Trophoblast cell (in vitro differentiated cells and primary cell): Measurements from ENCODE around the gene DLG2.
A peak's percentile ranks its signal among the peaks of the same experiment; 100 is the strongest.

Experiments used
- DNase-seq, 2 donors: peaks; one replicate each; pipeline ENCODE4 v3.0.0-alpha.2; 2016
- H2AFZ ChIP-seq: 2 replicates; pipeline ENCODE4 v1.6.1; 2013; ENCODE audit warnings: low read length, moderate library complexity, mild to moderate bottlenecking; ENCODE audit not compliant: insufficient read depth, poor library complexity
- H2AK5ac ChIP-seq: 2 replicates; pipeline ENCODE4 v1.6.1; 2013; ENCODE audit warnings: mild to moderate bottlenecking, low read length
- H2BK120ac ChIP-seq: 2 replicates; pipeline ENCODE4 v1.6.1; 2013; ENCODE audit warnings: low read length, mild to moderate bottlenecking, moderate library complexity; ENCODE audit not compliant: insufficient read depth, poor library complexity
- H2BK12ac ChIP-seq: 2 replicates; pipeline ENCODE4 v1.6.1; 2013; ENCODE audit warnings: mild to moderate bottlenecking, low read length, moderate library complexity
- H2BK5ac ChIP-seq: 2 replicates; pipeline ENCODE4 v1.6.1; 2013; ENCODE audit warnings: low read length, low read depth, moderate library complexity, mild to moderate bottlenecking; ENCODE audit not compliant: poor library complexity
- H3K14ac ChIP-seq: 2 replicates; pipeline ENCODE4 v1.6.1; 2013; ENCODE audit warnings: mild to moderate bottlenecking, low read length
- H3K18ac ChIP-seq: 2 replicates; pipeline ENCODE4 v1.6.1; 2013; ENCODE audit warnings: mild to moderate bottlenecking, low read length
- H3K23ac ChIP-seq: 2 replicates; pipeline ENCODE4 v1.6.1; 2013; ENCODE audit warnings: low read length
- H3K27ac ChIP-seq: 2 replicates; pipeline ENCODE4 v1.5.1; 2013; ENCODE audit warnings: low read depth, mild to moderate bottlenecking, inconsistent platforms, low read length, moderate library complexity
- H3K27me3 ChIP-seq: 2 replicates; pipeline ENCODE4 v1.6.1; 2013; ENCODE audit warnings: inconsistent platforms, mild to moderate bottlenecking, low read length, moderate library complexity; ENCODE audit not compliant: insufficient read depth
- H3K36me3 ChIP-seq, 2 experiments: 1 replicate in 1 of 2; 2 replicates in 1 of 2; pipeline ENCODE4 v1.6.1; 2013; ENCODE audit warnings: low read length in 2 of 2, mild to moderate bottlenecking in 2 of 2, moderate library complexity in 1 of 2; ENCODE audit not compliant: insufficient read depth in 2 of 2, control insufficient read depth in 1 of 2
- H3K4ac ChIP-seq: 2 replicates; pipeline ENCODE4 v1.6.1; 2013; ENCODE audit warnings: low read depth, mild to moderate bottlenecking, low read length, moderate library complexity
- H3K4me1 ChIP-seq, 2 experiments: 1 replicate in 1 of 2; 2 replicates in 1 of 2; pipeline ENCODE4 v1.6.1; 2013; ENCODE audit warnings: low read length in 2 of 2, mild to moderate bottlenecking in 2 of 2, moderate library complexity in 1 of 2; ENCODE audit not compliant: insufficient read depth in 2 of 2, control insufficient read depth in 1 of 2
- H3K4me2 ChIP-seq: 2 replicates; pipeline ENCODE4 v1.6.1; 2013; ENCODE audit warnings: inconsistent platforms, mild to moderate bottlenecking, low read length, moderate library complexity
- H3K4me3 ChIP-seq: 2 replicates; pipeline ENCODE4 v1.5.1; 2013; ENCODE audit warnings: mild to moderate bottlenecking, low read depth, low read length, inconsistent platforms
- H3K79me1 ChIP-seq: one replicate; pipeline ENCODE4 v1.6.1; 2013; ENCODE audit warnings: low read length
- H3K79me2 ChIP-seq: 2 replicates; pipeline ENCODE4 v1.6.1; 2013; ENCODE audit warnings: low read length, mild to moderate bottlenecking; ENCODE audit not compliant: control insufficient read depth, insufficient read depth, poor library complexity
- H3K9ac ChIP-seq: 2 replicates; pipeline ENCODE4 v1.6.1; 2013; ENCODE audit warnings: mild to moderate bottlenecking, low read length
- H3K9me3 ChIP-seq: 2 replicates; pipeline ENCODE4 v1.6.1; 2013; ENCODE audit warnings: low read depth, mild to moderate bottlenecking, control low read depth, inconsistent platforms, low read length; ENCODE audit not compliant: insufficient read depth
- H4K12ac ChIP-seq: 2 replicates; pipeline ENCODE4 v1.6.1; 2013; ENCODE audit warnings: low read depth, mild to moderate bottlenecking, low read length, moderate library complexity
- H4K8ac ChIP-seq: 2 replicates; pipeline ENCODE4 v1.6.1; 2013; ENCODE audit warnings: low read depth, mild to moderate bottlenecking, low read length, moderate library complexity
- H4K91ac ChIP-seq: one replicate; pipeline ENCODE4 v1.6.1; 2013; ENCODE audit warnings: low read depth, mild to moderate bottlenecking, low read length, moderate library complexity
- WGBS: extraction: QIAGEN DNeasy Blood & Tissue Kit; methylation state at CpG from one replicate; pipeline ENCODE4 v1.1.7; 2013; ENCODE audit warnings: missing lambda C conversion rate; ENCODE audit not compliant: insufficient read length, insufficient coverage; ENCODE audit errors: extremely low coverage; 5-methylcytosine and 5-hydroxymethylcytosine counted together

The DLG2 gene

GRCh38 chr11:85595285-85595884 lies 31.8 kb downstream of the DLG2 start:
- Histone ChIP-seq H3K4me3 (no peak overlapping the region), H3K18ac (no peak overlapping the region), H4K8ac (no peak overlapping the region), H2AK5ac (no peak overlapping the region), H3K4me1 (no peaks in the 10 kb centered on the region), H3K4ac (no peak overlapping the region), H3K27ac (no peak overlapping the region), H4K91ac (no peak overlapping the region), H3K9me3 (no peaks in the 10 kb centered on the region), H2BK5ac (no peak overlapping the region), H3K9ac (no peak overlapping the region), H3K27me3 (no peaks in the 10 kb centered on the region), H3K23ac (no peak overlapping the region), H2BK120ac (no peak overlapping the region), H3K79me1 (no peaks in the 10 kb centered on the region), H3K4me2 (no peak overlapping the region), H3K14ac (no peak overlapping the region), H2AFZ (no peak overlapping the region), H3K36me3 (no peaks in the 10 kb centered on the region), H3K79me2 (no peaks in the 10 kb centered on the region), H2BK12ac (no peak overlapping the region), H4K12ac (no peak overlapping the region)
- DNase-seq, result peak in 1 of 2 donors; percentile 65

GRCh38 chr11:85590848-85591483 lies 36.2 kb downstream of the DLG2 start:
- no peak overlapping the region for H3K4me2 ChIP-seq
- no peaks in the 10 kb centered on the region for H3K36me3 ChIP-seq
- H3K79me2 ChIP-seq, result no peaks in the 10 kb centered on the region
- H2BK12ac ChIP-seq, result no peak overlapping the region
- no peak overlapping the region for H2BK120ac ChIP-seq
- H2AFZ ChIP-seq, result no peak overlapping the region
- H3K4me3 ChIP-seq, result no peak overlapping the region
- H4K91ac ChIP-seq, result no peak overlapping the region
- no peak overlapping the region for H3K9ac ChIP-seq
- H3K4ac ChIP-seq, result no peak overlapping the region
- H3K18ac ChIP-seq, result no peak overlapping the region
- no peak overlapping the region for H4K8ac ChIP-seq
- H3K23ac ChIP-seq, result no peak overlapping the region
- no peaks in the 10 kb centered on the region for H3K4me1 ChIP-seq
- peak in 1 of 2 donors; percentile 64 for DNase-seq
- no peaks in the 10 kb centered on the region for H3K79me1 ChIP-seq
- WGBS, result no CpG with 5 or more reads among the region's 4 CpGs
- H2AK5ac ChIP-seq, result no peak overlapping the region
- H2BK5ac ChIP-seq, result no peak overlapping the region
- no peaks in the 10 kb centered on the region for H3K27me3 ChIP-seq
- H3K27ac ChIP-seq, result no peak overlapping the region
- H3K14ac ChIP-seq, result no peak overlapping the region
- H3K9me3 ChIP-seq, result no peaks in the 10 kb centered on the region
- no peak overlapping the region for H4K12ac ChIP-seq

GRCh38 chr11:85589373-85589772 lies 37.8 kb downstream of the DLG2 start:
- Histone ChIP-seq H4K12ac (no peak overlapping the region), H2BK5ac (no peak overlapping the region), H3K9me3 (no peaks in the 10 kb centered on the region), H3K27ac (no peak overlapping the region), H3K9ac (no peak overlapping the region), H4K8ac (no peak overlapping the region), H3K79me2 (no peaks in the 10 kb centered on the region), H3K4me1 (no peaks in the 10 kb centered on the region), H2BK12ac (no peak overlapping the region), H3K23ac (no peak overlapping the region), H3K18ac (no peak overlapping the region), H4K91ac (no peak overlapping the region), H3K79me1 (no peaks in the 10 kb centered on the region), H3K4me3 (no peak overlapping the region), H3K14ac (no peak overlapping the region), H3K36me3 (no peaks in the 10 kb centered on the region), H3K27me3 (no peaks in the 10 kb centered on the region), H2AFZ (no peak overlapping the region), H3K4ac (no peak overlapping the region), H3K4me2 (no peak overlapping the region), H2BK120ac (no peak overlapping the region), H2AK5ac (no peak overlapping the region)
- no peak for DNase-seq
- WGBS, result no CpG with 5 or more reads among the region's 3 CpGs

- Histone ChIP-seq H3K9ac (no peak overlapping the region), H4K8ac (no peak overlapping the region), H2BK120ac (no peak overlapping the region), H3K4ac (no peak overlapping the region), H3K79me2 (no peaks in the 10 kb centered on the region), H2AFZ (no peak overlapping the region), H3K14ac (no peak overlapping the region), H2BK5ac (no peak overlapping the region), H4K12ac (no peak overlapping the region), H3K79me1 (no peaks in the 10 kb centered on the region), H3K27me3 (no peaks in the 10 kb centered on the region), H3K18ac (no peak overlapping the region), H3K4me2 (no peak overlapping the region), H3K23ac (no peak overlapping the region), H4K91ac (no peak overlapping the region), H3K4me1 (no peaks in the 10 kb centered on the region), H3K36me3 (no peaks in the 10 kb centered on the region), H3K9me3 (no peaks in the 10 kb centered on the region), H3K27ac (no peak overlapping the region), H3K4me3 (no peak overlapping the region), H2AK5ac (no peak overlapping the region), H2BK12ac (no peak overlapping the region)
- WGBS, result no CpG with 5 or more reads among the region's 2 CpGs
- no peak for DNase-seq
These were observed 45.0 kb downstream of the DLG2 start for GRCh38 chr11:85582111-85582510.
